Measurements from ENCODE around the gene CCDC174.
"Not testable (repeated sequence)": the region's sequence is repeated elsewhere in the genome, so short reads cannot be mapped to it uniquely, and the experiment has no call there.

CCDC174 gene

DNA sequence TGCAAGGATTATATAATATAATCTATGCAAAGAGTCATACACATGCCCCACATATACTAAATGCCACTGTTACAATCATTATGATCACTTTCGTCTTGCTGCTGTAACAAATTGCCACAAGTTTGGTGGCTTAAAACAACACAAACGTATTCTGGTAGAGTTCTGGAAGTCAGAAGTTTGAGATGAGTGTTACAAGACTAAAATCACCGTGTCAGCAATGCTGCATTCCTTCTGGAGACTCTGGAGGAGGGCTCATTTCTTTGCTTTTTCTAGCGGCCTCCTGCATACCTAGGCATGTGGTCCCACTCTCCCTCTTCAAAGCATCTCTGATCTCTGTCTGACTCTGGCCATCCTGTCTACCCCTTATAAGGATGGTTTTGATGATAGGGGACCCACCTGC, 1.4 kb upstream of the CCDC174 start:
- ChIA-PET CTCF (no interaction called here), POLR2A (interaction anchor here (0.6 to 2.2 kb wide), 4 partner anchors 11 to 176 kb away, joined by 3 to 9 read pairs (median 4); no protein-coding TSS in a partner anchor)
- no peak for TF ChIP-seq FOXK2 (IDR thresholded peaks at IDR 0.05)
- no peak for TF ChIP-seq BHLHE40 (IDR thresholded peaks at IDR 0.05; ENCODE audit: borderline replicate concordance)
- TF ChIP-seq FOXA1 (IDR thresholded peaks at IDR 0.05) = no peak
- TF ChIP-seq ARNT (IDR thresholded peaks at IDR 0.05) = no peak
- TF ChIP-seq LEF1 (IDR thresholded peaks at IDR 0.05; ENCODE audit: borderline replicate concordance) = no peak
- TF ChIP-seq NFRKB (IDR thresholded peaks at IDR 0.05) = no peak
- TF ChIP-seq FOXM1 (IDR thresholded peaks at IDR 0.05; ENCODE audit: borderline replicate concordance) = no peak
- TF ChIP-seq ZNF384 (IDR thresholded peaks at IDR 0.05) = no peak
- no peak for TF ChIP-seq SP1 (IDR thresholded peaks at IDR 0.05)
- DNase-seq (ENCODE audit: extremely low spot score) = no peak

DNA sequence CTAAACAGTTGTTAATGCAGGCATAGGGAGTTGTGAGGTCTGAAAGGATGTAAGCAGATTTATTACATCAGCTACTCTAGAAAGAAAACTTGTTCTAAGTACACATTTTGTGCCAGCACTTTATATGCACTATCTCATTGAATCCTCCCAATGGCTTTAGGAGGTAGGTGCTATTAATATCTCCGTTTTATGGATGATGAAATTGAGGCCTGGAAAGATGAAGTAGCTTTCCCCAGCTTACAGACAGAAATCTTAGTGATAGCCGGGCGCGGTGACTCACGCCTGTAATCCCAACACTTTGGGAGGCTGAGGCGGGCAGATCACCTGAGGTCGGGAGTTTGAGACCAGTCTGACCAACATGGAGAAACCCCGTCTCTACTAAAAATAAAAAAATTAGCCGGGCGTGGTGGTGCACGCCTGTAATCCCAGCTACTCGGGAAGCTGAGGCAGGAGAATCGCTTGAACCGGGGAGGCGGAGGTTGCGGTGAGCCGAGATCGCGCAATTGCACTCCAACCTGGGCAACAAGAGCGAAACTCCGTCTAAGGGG, 872 bp downstream of the CCDC174 start:
- POLR2A ChIA-PET = interaction anchor here (1.0 to 2.2 kb wide), 6 partner anchors 16 to 182 kb away, joined by 3 to 9 read pairs (median 4); no protein-coding TSS in a partner anchor
- CTCF ChIA-PET = interaction anchor here (0.8 kb wide), 1 partner anchor 21 kb away, joined by 4 read pairs; no protein-coding TSS in a partner anchor

DNA sequence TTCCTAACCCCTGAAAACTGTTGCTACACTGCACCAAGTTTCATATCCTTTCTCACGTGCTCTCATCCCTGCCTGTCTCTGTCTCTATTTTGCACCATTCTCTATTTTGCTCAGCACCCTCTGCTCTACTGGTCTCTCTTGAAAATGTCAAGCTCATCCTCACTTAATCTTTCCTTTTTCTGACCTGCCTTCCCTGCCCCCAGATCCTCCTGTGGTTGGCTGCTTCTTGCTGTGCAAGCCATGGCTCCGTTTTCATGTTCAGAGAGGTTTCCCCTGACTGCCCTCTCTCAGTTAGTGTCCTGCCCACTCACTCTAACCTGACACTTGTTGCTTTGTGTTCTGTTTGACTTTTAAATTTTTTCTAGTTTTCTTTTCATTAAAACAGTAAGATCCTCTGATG, 6.0 kb downstream of the CCDC174 start:
- ChIA-PET CTCF (no interaction called here), POLR2A (no interaction called here)
- TF ChIP-seq, protein P1, sequence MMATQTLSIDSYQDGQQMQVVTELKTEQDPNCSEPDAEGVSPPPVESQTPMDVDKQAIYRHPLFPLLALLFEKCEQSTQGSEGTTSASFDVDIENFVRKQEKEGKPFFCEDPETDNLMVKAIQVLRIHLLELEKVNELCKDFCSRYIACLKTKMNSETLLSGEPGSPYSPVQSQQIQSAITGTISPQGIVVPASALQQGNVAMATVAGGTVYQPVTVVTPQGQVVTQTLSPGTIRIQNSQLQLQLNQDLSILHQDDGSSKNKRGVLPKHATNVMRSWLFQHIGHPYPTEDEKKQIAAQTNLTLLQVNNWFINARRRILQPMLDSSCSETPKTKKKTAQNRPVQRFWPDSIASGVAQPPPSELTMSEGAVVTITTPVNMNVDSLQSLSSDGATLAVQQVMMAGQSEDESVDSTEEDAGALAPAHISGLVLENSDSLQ (IDR thresholded peaks at IDR 0.05) = no peak
- TF ChIP-seq LEF1 (IDR thresholded peaks at IDR 0.05; ENCODE audit: borderline replicate concordance) = no peak
- no peak for TF ChIP-seq CTBP1 (IDR thresholded peaks at IDR 0.05; ENCODE audit: borderline replicate concordance)
- TF ChIP-seq FOXK2 (IDR thresholded peaks at IDR 0.05) = no peak
- no peak for TF ChIP-seq FOXM1 (IDR thresholded peaks at IDR 0.05; ENCODE audit: borderline replicate concordance)
- TF ChIP-seq ZNF384 (IDR thresholded peaks at IDR 0.05) = no peak
- TF ChIP-seq BHLHE40 (IDR thresholded peaks at IDR 0.05; ENCODE audit: borderline replicate concordance) = no peak
- no peak for TF ChIP-seq FOXA1 (IDR thresholded peaks at IDR 0.05)
- TF ChIP-seq L3MBTL2 (conservative IDR thresholded peaks at IDR 0.05) = no peak
- TF ChIP-seq TARDBP (IDR thresholded peaks at IDR 0.05) = no peak
- TF ChIP-seq NFRKB (IDR thresholded peaks at IDR 0.05) = no peak
- TF ChIP-seq SP1 (IDR thresholded peaks at IDR 0.05) = no peak
- TF ChIP-seq HDGF (IDR thresholded peaks at IDR 0.05; ENCODE audit: borderline replicate concordance) = no peak
- DNase-seq (ENCODE audit: extremely low spot score) = no peak

More for the DNA sequence above, 872 bp downstream of the CCDC174 start:
- not testable (repeated sequence) for DNase-seq (ENCODE audit: extremely low spot score)

DNA sequence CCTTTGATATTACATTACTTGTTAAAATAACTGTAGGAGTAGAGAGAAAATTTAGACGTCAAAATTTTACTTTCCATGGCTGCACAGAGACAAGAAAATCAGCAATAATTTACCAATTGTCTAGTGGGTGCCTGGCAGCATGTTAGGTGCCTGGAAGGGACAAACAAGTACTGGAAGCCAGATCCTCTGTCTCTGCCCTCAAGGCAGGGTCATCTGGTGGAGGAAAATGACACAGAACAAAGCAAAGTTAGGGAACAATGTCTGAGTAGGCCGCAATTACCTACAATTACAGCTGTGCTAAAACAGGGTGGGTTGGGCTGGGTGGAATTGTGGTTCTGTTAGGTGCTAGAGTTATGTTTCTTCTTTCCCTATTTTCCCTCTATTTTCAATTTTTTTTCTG, 7.4 kb downstream of the CCDC174 start:
- TF ChIP-seq TARDBP (IDR thresholded peaks at IDR 0.05) = no peak
- no peak for TF ChIP-seq L3MBTL2 (conservative IDR thresholded peaks at IDR 0.05)
- TF ChIP-seq, protein P1 (IDR thresholded peaks at IDR 0.05) = no peak
- TF ChIP-seq SP1 (IDR thresholded peaks at IDR 0.05) = no peak
- TF ChIP-seq NFRKB (IDR thresholded peaks at IDR 0.05) = no peak
- no peak for TF ChIP-seq LEF1 (IDR thresholded peaks at IDR 0.05; ENCODE audit: borderline replicate concordance)
- TF ChIP-seq FOXM1 (IDR thresholded peaks at IDR 0.05; ENCODE audit: borderline replicate concordance) = no peak
- TF ChIP-seq FOXK2 (IDR thresholded peaks at IDR 0.05) = no peak
- TF ChIP-seq CTBP1 (IDR thresholded peaks at IDR 0.05; ENCODE audit: borderline replicate concordance) = no peak
- no peak for TF ChIP-seq FOXA1 (IDR thresholded peaks at IDR 0.05)
- no peak for TF ChIP-seq SUZ12 (IDR thresholded peaks at IDR 0.05)
- no peak for TF ChIP-seq HDGF (IDR thresholded peaks at IDR 0.05; ENCODE audit: borderline replicate concordance)
- no peak for TF ChIP-seq ARNT (IDR thresholded peaks at IDR 0.05)
- TF ChIP-seq BHLHE40 (IDR thresholded peaks at IDR 0.05; ENCODE audit: borderline replicate concordance) = no peak
- TF ChIP-seq ELF4 (IDR thresholded peaks at IDR 0.05) = no peak
- CTCF ChIA-PET = no interaction called here
- no peak for DNase-seq (ENCODE audit: extremely low spot score)
- POLR2A ChIA-PET = no interaction called here

DNA sequence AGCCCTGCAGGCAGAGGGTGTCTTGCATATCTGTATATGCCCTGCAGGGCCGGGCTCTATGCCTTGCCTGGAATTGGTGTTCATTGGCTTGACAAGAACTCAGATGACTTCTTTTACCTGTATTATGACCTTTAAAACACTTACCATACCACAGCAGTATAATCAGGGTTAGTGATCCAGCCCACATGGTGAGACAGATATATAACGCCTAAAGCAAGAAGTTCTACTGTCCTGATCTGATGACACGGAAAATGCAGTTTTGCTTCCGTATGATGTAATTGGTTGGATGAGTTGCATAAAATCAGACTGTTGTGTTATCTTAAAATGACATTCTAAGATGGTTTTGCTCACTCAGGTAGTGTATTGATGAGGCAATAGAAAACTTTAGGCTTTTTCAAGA, 9.4 kb downstream of the CCDC174 start:
- CTCF ChIA-PET = interaction anchor here (0.7 kb wide), 1 partner anchor 78 kb away, joined by 5 read pairs; no protein-coding TSS in a partner anchor
- POLR2A ChIA-PET = interaction anchor here (1.1 to 1.6 kb wide), 2 partner anchors 9 to 10 kb away, joined by 4 to 5 read pairs; partner anchors contain the start of gene CCDC174
- DNase-seq (ENCODE audit: extremely low spot score) = no peak
- no peak for TF ChIP-seq SUZ12 (IDR thresholded peaks at IDR 0.05)
- no peak for TF ChIP-seq FOXM1 (IDR thresholded peaks at IDR 0.05; ENCODE audit: borderline replicate concordance)
- TF ChIP-seq ZNF384 (IDR thresholded peaks at IDR 0.05) = no peak
- TF ChIP-seq HDGF (IDR thresholded peaks at IDR 0.05; ENCODE audit: borderline replicate concordance) = no peak
- TF ChIP-seq SP1 (IDR thresholded peaks at IDR 0.05) = no peak

DNA sequence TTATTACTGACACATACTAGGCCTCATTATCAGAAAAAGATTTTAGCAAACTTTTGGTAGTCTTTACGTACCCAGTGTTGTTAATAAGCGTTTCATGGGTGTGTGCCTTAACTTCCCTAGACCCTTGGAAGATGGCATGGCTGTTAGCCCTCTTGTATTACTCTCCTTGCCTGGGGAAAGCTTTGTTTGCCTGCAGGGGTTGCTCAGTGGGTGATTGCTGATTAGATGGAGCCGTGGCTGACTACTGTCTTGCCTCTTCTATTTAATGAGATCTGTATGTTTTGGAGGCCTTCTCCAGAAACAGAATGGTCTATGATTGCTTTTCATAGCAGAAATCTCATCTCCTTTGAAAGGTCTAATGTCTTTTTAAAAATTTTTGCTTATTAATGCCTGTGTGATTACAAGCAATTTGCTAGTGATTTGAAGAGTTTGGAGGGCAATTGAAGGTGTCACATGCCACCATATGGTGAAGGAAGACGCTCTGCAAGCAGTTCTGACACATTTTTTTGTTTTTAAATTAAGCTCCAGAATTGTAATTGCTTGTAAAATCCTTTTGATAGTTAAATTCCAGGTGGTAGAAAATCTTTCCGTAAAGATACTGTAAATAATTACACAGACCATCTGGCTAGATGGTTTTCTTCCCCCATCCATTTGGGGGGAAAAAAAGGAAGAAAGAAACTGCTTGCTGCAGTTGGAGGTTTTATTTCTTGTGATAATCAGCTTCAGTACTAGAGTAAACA, 12.0 kb downstream of the CCDC174 start:
- CTCF ChIA-PET = interaction anchor here (0.6 kb wide), 1 partner anchor 13 kb away, joined by 3 read pairs; no protein-coding TSS in a partner anchor
- POLR2A ChIA-PET = no interaction called here

More for the DNA sequence above, 12.0 kb downstream of the CCDC174 start:
- DNase-seq (ENCODE audit: extremely low spot score) = no peak
- TF ChIP-seq TARDBP (IDR thresholded peaks at IDR 0.05) (no peak), ELF4 (IDR thresholded peaks at IDR 0.05) (no peak), SUZ12 (IDR thresholded peaks at IDR 0.05) (no peak), FOXK2 (IDR thresholded peaks at IDR 0.05) (no peak), LEF1 (IDR thresholded peaks at IDR 0.05; ENCODE audit: borderline replicate concordance) (no peak)
- TF ChIP-seq, protein P1 (IDR thresholded peaks at IDR 0.05) = no peak
